Measurements from ENCODE around the gene SLC12A8. TPM values are rescaled to one million over a fixed set of nuclear protein-coding genes. Genes with fewer than 3 reads are reported as not detected.

Gene SLC12A8
- total RNA-seq, 1 donor from 2014 or later = 2.2 TPM

DNA sequence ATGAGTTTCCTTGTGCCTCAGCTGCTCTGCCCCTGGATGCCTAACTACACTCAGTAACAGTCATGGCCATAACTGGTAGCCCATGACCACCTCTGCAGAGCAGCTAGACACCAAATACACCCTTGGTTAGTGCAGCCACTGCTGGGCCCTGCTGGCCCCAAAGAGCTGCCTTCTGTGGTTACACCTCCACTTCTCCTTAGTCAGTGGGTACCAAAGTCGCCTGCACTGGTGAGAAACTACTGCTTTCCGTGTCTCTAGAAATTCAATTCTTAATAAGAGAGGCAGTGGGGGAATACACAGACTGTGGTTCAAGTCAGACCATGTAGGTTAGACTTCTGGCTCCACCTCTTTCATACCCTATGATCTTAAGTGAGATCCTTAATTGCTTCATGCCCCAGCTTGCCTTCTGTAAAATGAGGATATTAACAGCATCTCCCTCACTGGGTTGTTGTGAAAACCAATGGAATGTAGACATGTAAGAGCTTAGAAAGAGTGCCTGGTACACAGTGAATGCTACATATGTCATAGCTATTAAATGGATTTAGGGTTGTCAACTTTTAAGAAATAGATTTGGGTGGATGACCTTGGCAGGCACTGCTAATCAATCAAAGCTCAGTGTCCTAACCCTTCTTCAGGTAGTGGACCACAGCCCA lies 174.9 kb downstream of the SLC12A8 start:
- TF ChIP-seq EZH2 (IDR thresholded peaks at IDR 0.05) = no peak
- TF ChIP-seq, protein P1, sequence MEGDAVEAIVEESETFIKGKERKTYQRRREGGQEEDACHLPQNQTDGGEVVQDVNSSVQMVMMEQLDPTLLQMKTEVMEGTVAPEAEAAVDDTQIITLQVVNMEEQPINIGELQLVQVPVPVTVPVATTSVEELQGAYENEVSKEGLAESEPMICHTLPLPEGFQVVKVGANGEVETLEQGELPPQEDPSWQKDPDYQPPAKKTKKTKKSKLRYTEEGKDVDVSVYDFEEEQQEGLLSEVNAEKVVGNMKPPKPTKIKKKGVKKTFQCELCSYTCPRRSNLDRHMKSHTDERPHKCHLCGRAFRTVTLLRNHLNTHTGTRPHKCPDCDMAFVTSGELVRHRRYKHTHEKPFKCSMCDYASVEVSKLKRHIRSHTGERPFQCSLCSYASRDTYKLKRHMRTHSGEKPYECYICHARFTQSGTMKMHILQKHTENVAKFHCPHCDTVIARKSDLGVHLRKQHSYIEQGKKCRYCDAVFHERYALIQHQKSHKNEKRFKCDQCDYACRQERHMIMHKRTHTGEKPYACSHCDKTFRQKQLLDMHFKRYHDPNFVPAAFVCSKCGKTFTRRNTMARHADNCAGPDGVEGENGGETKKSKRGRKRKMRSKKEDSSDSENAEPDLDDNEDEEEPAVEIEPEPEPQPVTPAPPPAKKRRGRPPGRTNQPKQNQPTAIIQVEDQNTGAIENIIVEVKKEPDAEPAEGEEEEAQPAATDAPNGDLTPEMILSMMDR (IDR thresholded peaks at IDR 0.05) = no peak
- no peak for TF ChIP-seq EZH2phosphoT487 (IDR thresholded peaks at IDR 0.05)
- Histone ChIP-seq H3F3A (ENCODE audit: low read depth) (peaks cover 49% of the 10 kb centered on the region), H3K4me1 (peaks cover 54% of the 10 kb centered on the region), H3K9ac (no peak overlapping the region), H3K27ac (no peak overlapping the region), H3K4me2 (peak overlapping the region; percentile 67), H4K20me1 (ENCODE audit: low read depth) (peaks cover 7% of the 10 kb centered on the region), H3K27me3 (no peaks in the 10 kb centered on the region), H3K36me3 (peaks cover 7% of the 10 kb centered on the region), H3K9me3 (ENCODE audit: low read depth) (peaks cover 6% of the 10 kb centered on the region), H3K79me2 (ENCODE audit: low read depth) (peaks cover 22% of the 10 kb centered on the region), H3K4me3 (no peak overlapping the region), H2AFZ (replicated peaks) (no peak overlapping the region)
- Mint-ChIP-seq H3K4me3 (no peak overlapping the region), H3K4me1 (peaks cover 48% of the 10 kb centered on the region), H3K36me3 (peaks cover 22% of the 10 kb centered on the region), H3K9me3 (peaks cover 26% of the 10 kb centered on the region), H3K27ac (no peak overlapping the region), H3K27me3 (ENCODE audit: insufficient read depth, low read depth) (peaks cover 7% of the 10 kb centered on the region)
- no peak for DNase-seq (ENCODE audit: low spot score)

DNA sequence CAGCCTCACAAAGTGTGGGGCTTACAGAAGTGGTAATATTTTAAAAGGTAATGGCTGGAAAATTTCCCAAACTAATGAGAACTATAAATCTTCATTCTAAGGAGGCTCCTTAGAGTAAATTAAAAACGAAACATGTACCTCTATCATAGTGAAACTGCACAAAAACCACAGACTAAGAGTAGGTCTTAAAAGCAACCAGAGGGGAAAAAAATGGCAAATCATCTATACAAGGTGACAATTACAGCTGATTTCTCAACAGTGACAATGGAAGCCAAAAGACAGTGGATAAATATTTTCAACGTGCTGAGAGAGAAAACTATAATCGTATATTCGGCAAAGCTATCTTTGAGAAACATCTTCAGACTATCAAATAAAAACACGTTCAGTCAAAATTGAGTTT lies 177.3 kb downstream of the SLC12A8 start:
- Mint-ChIP-seq H3K36me3 (peaks cover 20% of the 10 kb centered on the region), H3K4me3 (no peak overlapping the region), H3K9me3 (peaks cover 26% of the 10 kb centered on the region), H3K27ac (no peak overlapping the region), H3K4me1 (peaks cover 43% of the 10 kb centered on the region), H3K27me3 (ENCODE audit: insufficient read depth, low read depth) (peaks cover 8% of the 10 kb centered on the region)
- Histone ChIP-seq H3K4me3 (no peak overlapping the region), H3K9me3 (ENCODE audit: low read depth) (peaks cover 6% of the 10 kb centered on the region), H4K20me1 (ENCODE audit: low read depth) (peaks cover 7% of the 10 kb centered on the region), H2AFZ (replicated peaks) (no peak overlapping the region), H3K79me2 (ENCODE audit: low read depth) (peaks cover 8% of the 10 kb centered on the region), H3K27me3 (no peaks in the 10 kb centered on the region), H3K4me1 (peaks cover 37% of the 10 kb centered on the region), H3F3A (ENCODE audit: low read depth) (peaks cover 41% of the 10 kb centered on the region), H3K4me2 (no peak overlapping the region), H3K9ac (no peak overlapping the region), H3K36me3 (peaks cover 7% of the 10 kb centered on the region), H3K27ac (no peak overlapping the region)
- no peak for DNase-seq (ENCODE audit: low spot score)
- TF ChIP-seq EZH2phosphoT487 (IDR thresholded peaks at IDR 0.05) (no peak), EZH2 (IDR thresholded peaks at IDR 0.05) (no peak)
- TF ChIP-seq, protein P1 (IDR thresholded peaks at IDR 0.05) = no peak

DNA sequence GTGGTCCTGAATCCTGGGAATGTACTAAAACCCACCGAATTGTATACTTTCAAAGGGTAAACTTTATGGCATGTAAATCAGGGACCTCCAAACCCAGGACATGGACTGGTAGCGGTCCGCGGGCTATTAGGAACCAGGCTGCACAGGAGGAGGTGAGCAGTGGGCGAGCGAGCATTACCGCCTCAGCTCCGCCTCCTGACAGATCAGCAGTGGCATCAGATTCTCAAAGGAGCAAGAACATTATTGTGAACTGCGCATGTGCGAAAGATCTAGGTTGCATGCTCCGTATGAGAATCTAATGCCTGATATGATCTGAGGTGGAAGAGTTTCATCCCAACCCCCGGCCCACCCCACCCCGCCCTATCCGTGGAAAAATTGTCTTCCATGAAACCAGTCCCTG lies 178.9 kb downstream of the SLC12A8 start:
- H3K27me3 ChIP-seq = no peaks in the 10 kb centered on the region
- Mint-ChIP-seq H3K27ac (no peak overlapping the region), H3K9me3 (peaks cover 26% of the 10 kb centered on the region), H3K36me3 (peaks cover 33% of the 10 kb centered on the region), H3K4me3 (no peak overlapping the region), H3K27me3 (ENCODE audit: insufficient read depth, low read depth) (peaks cover 5% of the 10 kb centered on the region), H3K4me1 (peaks cover 27% of the 10 kb centered on the region)
- no peak for DNase-seq (ENCODE audit: low spot score)
- no peak overlapping the region for H3K4me2 ChIP-seq
- no peak overlapping the region for H3K4me3 ChIP-seq
- peaks cover 7% of the 10 kb centered on the region for H3K36me3 ChIP-seq
- peaks cover 24% of the 10 kb centered on the region for H3K4me1 ChIP-seq
- TF ChIP-seq EZH2phosphoT487 (IDR thresholded peaks at IDR 0.05) = no peak
- TF ChIP-seq EZH2 (IDR thresholded peaks at IDR 0.05) = no peak
- TF ChIP-seq, protein P1 (IDR thresholded peaks at IDR 0.05) = no peak
- peaks cover 3% of the 10 kb centered on the region for H4K20me1 ChIP-seq (ENCODE audit: low read depth)
- no peak overlapping the region for H3K27ac ChIP-seq
- H2AFZ ChIP-seq (replicated peaks) = no peak overlapping the region
- peaks cover 6% of the 10 kb centered on the region for H3K9me3 ChIP-seq (ENCODE audit: low read depth)
- no peak overlapping the region for H3K9ac ChIP-seq
- H3F3A ChIP-seq (ENCODE audit: low read depth) = peaks cover 25% of the 10 kb centered on the region
- peaks cover 8% of the 10 kb centered on the region for H3K79me2 ChIP-seq (ENCODE audit: low read depth)
